Suprapubic skin (tissue), 3 donors: Measurements from ENCODE around the gene ADORA2A.

ENCODE experiments used
- CTCF ChIP-seq, 2 donors: fragments of 200-600 bp in 1 of 2; fragments of 450-650 bp in 1 of 2; sonication (generic) in 1 of 2; IDR thresholded peaks; one replicate each; pipeline ENCODE4 v1.5.1; 2016 to 2019; ENCODE audit warnings: antibody characterized with exemption in 2 of 2, mild to moderate bottlenecking in 1 of 2, moderate library complexity in 1 of 2
- EP300 ChIP-seq: sonication (generic); formaldehyde crosslinking; IDR thresholded peaks from one replicate; pipeline ENCODE4 v1.6.1; 2017; ENCODE audit warnings: antibody characterized with exemption
- POLR2A ChIP-seq, 2 donors: fragments of 450-650 bp; IDR thresholded peaks; one replicate each; pipeline ENCODE4 v1.6.1; 2017; ENCODE audit warnings: antibody characterized with exemption in 2 of 2, mild to moderate bottlenecking in 2 of 2, moderate library complexity in 2 of 2

GRCh38 chr22:24419475-24419850, 7.9 kb upstream of the ADORA2A start:
- TF ChIP-seq POLR2A (IDR thresholded peaks at IDR 0.05) (no peak), CTCF (IDR thresholded peaks at IDR 0.05) (no peak), EP300 (no peak)
